Astrocyte of the hippocampus (primary cell): ENCODE measurements around the gene DPH2.

ENCODE experiments used
- DNase-seq: peaks from one replicate; pipeline ENCODE4 v3.0.0; 2011; ENCODE audit warnings: low read depth, low spot score

The DPH2 gene

GRCh38 chr1:43999455-43999854 lies 29.6 kb downstream of the DPH2 start:
- DNase-seq = no peak

- peak; percentile 57 for DNase-seq
Measured at GRCh38 chr1:44000122-44000665, 30.4 kb downstream of the DPH2 start.

GRCh38 chr1:44002165-44002564 lies 32.4 kb downstream of the DPH2 start:
- DNase-seq = no peak

- DNase-seq = no peak
Measured at GRCh38 chr1:44002606-44003157, 32.9 kb downstream of the DPH2 start.

- DNase-seq = no peak
Measured at GRCh38 chr1:44008259-44008658, 38.4 kb downstream of the DPH2 start.

- no peak for DNase-seq
Measured at GRCh38 chr1:44010935-44011471, 41.2 kb downstream of the DPH2 start.

- no peak for DNase-seq
Measured at GRCh38 chr1:44012404-44012803, 42.6 kb downstream of the DPH2 start.

- DNase-seq = peak; percentile 63
Measured at GRCh38 chr1:44012941-44013609, 43.3 kb downstream of the DPH2 start.

GRCh38 chr1:44013949-44014348 lies 44.1 kb downstream of the DPH2 start:
- DNase-seq = peak; percentile 52

GRCh38 chr1:44014365-44015104 lies 44.7 kb downstream of the DPH2 start:
- no peak for DNase-seq

- DNase-seq = no peak
Measured at GRCh38 chr1:44015206-44015605, 45.4 kb downstream of the DPH2 start.

- no peak for DNase-seq
Measured at GRCh38 chr1:44016041-44016889, 46.5 kb downstream of the DPH2 start.

- peak; percentile 61 for DNase-seq
Measured at GRCh38 chr1:44016890-44017400, 47.1 kb downstream of the DPH2 start.

- no peak for DNase-seq
Measured at GRCh38 chr1:44019466-44019948, 49.7 kb downstream of the DPH2 start.

GRCh38 chr1:44020464-44020863 lies 50.7 kb downstream of the DPH2 start:
- no peak for DNase-seq

- no peak for DNase-seq
Measured at GRCh38 chr1:44021156-44021555, 51.3 kb downstream of the DPH2 start.

- DNase-seq = no peak
Measured at GRCh38 chr1:44021581-44022321, 51.9 kb downstream of the DPH2 start.
